Stimulated activated CD8-positive, alpha-beta memory T cell treated with anti-CD3 and anti-CD28 coated beads, Interleukin-12 subunit alpha, Interleukin-12 subunit beta, amount 100 ng/mL, for 24 hours (primary cell): ENCODE data around the gene NME7.

ENCODE experiments used
- DNase-seq: peaks from one replicate; pipeline ENCODE4 v3.0.0-alpha.2; 2020; ENCODE audit errors: extremely low read depth

The NME7 gene

GRCh38 chr1:169155675-169156074 is 211.9 kb downstream of the NME7 start:
- no peak for DNase-seq

- DNase-seq = no peak
These were observed 216.2 kb downstream of the NME7 start for GRCh38 chr1:169151338-169151837.

- DNase-seq = no peak
These were observed 216.8 kb downstream of the NME7 start for GRCh38 chr1:169150641-169151337.

- DNase-seq = no peak
These were observed 217.9 kb downstream of the NME7 start for GRCh38 chr1:169149555-169150286.

GRCh38 chr1:169148472-169149252 is 218.9 kb downstream of the NME7 start:
- DNase-seq = no peak

GRCh38 chr1:169146576-169147214 is 220.9 kb downstream of the NME7 start:
- no peak for DNase-seq

GRCh38 chr1:169144941-169145626 is 222.5 kb downstream of the NME7 start:
- no peak for DNase-seq

GRCh38 chr1:169143984-169144383 is 223.6 kb downstream of the NME7 start:
- no peak for DNase-seq

GRCh38 chr1:169143346-169143745 is 224.3 kb downstream of the NME7 start:
- DNase-seq = no peak

GRCh38 chr1:169142129-169142528 is 225.5 kb downstream of the NME7 start:
- DNase-seq = no peak

GRCh38 chr1:169141356-169141755 is 226.2 kb downstream of the NME7 start:
- no peak for DNase-seq

GRCh38 chr1:169138866-169139670 is 228.5 kb downstream of the NME7 start:
- no peak for DNase-seq

GRCh38 chr1:169137357-169137756 is 230.2 kb downstream of the NME7 start:
- DNase-seq = no peak

- no peak for DNase-seq
These were observed 233.6 kb downstream of the NME7 start for GRCh38 chr1:169133801-169134502.

GRCh38 chr1:169133228-169133576 is 234.4 kb downstream of the NME7 start:
- no peak for DNase-seq

GRCh38 chr1:169132512-169133227 is 234.9 kb downstream of the NME7 start:
- DNase-seq = no peak

GRCh38 chr1:169130683-169131082 is 236.9 kb downstream of the NME7 start:
- no peak for DNase-seq

GRCh38 chr1:169129109-169129784 is 238.3 kb downstream of the NME7 start:
- DNase-seq = no peak

- no peak for DNase-seq
These were observed 239.0 kb downstream of the NME7 start for GRCh38 chr1:169128562-169128961.
